HepG2 (cell line): Measurements from ENCODE around the gene RAB2B. TPM values are rescaled to one million over a fixed set of nuclear protein-coding genes. Genes with fewer than 3 reads are reported as not detected.
A peak's percentile ranks its signal among the peaks of the same experiment; 100 is the strongest.

Experiments used
- ATF7-NPFF ChIP-seq: sonication (generic); formaldehyde crosslinking; IDR thresholded peaks from 2 replicates; pipeline ENCODE4 v1.8.1; 2023; ENCODE audit warnings: mild to moderate bottlenecking, low read depth, missing genetic modification reagents, moderate library complexity
- FOXP1 ChIP-seq, 2 experiments: fragments of 450-650 bp in 1 of 2; IDR thresholded peaks; 2 replicates each; pipeline ENCODE4 v1.6.1; 2017 to 2018; ENCODE audit warnings: antibody characterized with exemption in 1 of 2
- GATA4 ChIP-seq: sonication (generic); IDR thresholded peaks from 2 replicates; pipeline ENCODE4 v1.6.1; 2016; ENCODE audit warnings: antibody characterized with exemption, low read depth, borderline replicate concordance
- HNRNPK ChIP-seq: fragments of 200-400 bp; formaldehyde crosslinking; IDR thresholded peaks from 2 replicates; pipeline ENCODE4 v1.6.1; 2018; ENCODE audit warnings: low read length, low read depth, moderate library complexity, mild to moderate bottlenecking; ENCODE audit not compliant: poor library complexity, severe bottlenecking
- KLF6 ChIP-seq: IDR thresholded peaks from 2 replicates; pipeline ENCODE4 v1.8.0; 2016; ENCODE audit warnings: missing biosample characterization, missing genetic modification reagents
- NFIB ChIP-seq: sonication (generic); formaldehyde crosslinking; IDR thresholded peaks from 2 replicates; pipeline ENCODE4 v1.9.0; 2021; ENCODE audit warnings: missing genetic modification reagents, mild to moderate bottlenecking, borderline replicate concordance
- NR2F2 ChIP-seq: IDR thresholded peaks from 2 replicates; pipeline ENCODE4 v1.6.1; 2012; ENCODE audit warnings: low read depth, inconsistent platforms, borderline replicate concordance
- PPARG ChIP-seq: conservative IDR thresholded peaks from 2 replicates; pipeline ENCODE4 v1.6.1; 2016; ENCODE audit warnings: missing biosample characterization, missing genetic modification reagents
- REPIN1 ChIP-seq: sonication (generic); formaldehyde crosslinking; IDR thresholded peaks from 2 replicates; pipeline ENCODE4 v1.8.0; 2022; ENCODE audit warnings: missing genetic modification reagents, low read depth, mild to moderate bottlenecking, borderline replicate concordance
- SP2 ChIP-seq: sonication (generic); formaldehyde crosslinking; IDR thresholded peaks from 2 replicates; pipeline ENCODE4 v1.5.1; 2020; ENCODE audit warnings: mild to moderate bottlenecking, missing genetic modification reagents
- ZFP36 ChIP-seq: fragments of 150-350 bp; IDR thresholded peaks from 2 replicates; pipeline ENCODE4 v1.6.1; 2018; ENCODE audit warnings: borderline replicate concordance, low read length, low read depth; ENCODE audit not compliant: partially characterized antibody
- ZKSCAN1 ChIP-seq: fragments of 150-350 bp; IDR thresholded peaks from 2 replicates; pipeline ENCODE4 v1.6.1; 2014; ENCODE audit warnings: low read length
- ZNF251 ChIP-seq: sonication (generic); formaldehyde crosslinking; IDR thresholded peaks from 2 replicates; pipeline ENCODE4 v1.9.0; 2021; ENCODE audit warnings: mild to moderate bottlenecking, missing genetic modification reagents
- ZNF333 ChIP-seq: sonication (generic); formaldehyde crosslinking; IDR thresholded peaks from 2 replicates; pipeline ENCODE4 v1.4.0; 2020; ENCODE audit warnings: mild to moderate bottlenecking, missing genetic modification reagents, borderline replicate concordance
- ZNF543 ChIP-seq: sonication (generic); formaldehyde crosslinking; IDR thresholded peaks from 2 replicates; pipeline ENCODE4 v1.4.0; 2020; ENCODE audit warnings: mild to moderate bottlenecking, missing genetic modification reagents
- polyA plus RNA-seq, 8 experiments: library from polyadenylated mRNA; depleted of rRNA in 3 of 8; stranded (reverse) in 7 of 8; unstranded in 1 of 8; fragments of >200 nt; fragmentation: Illumina TruSeq in 4 of 8; extraction: Trizol in 4 of 8; gene quantifications; 2 replicates each; pipeline versions ENCODE4 v1.2.1 to v1.2.3, GENCODE V29; 2011 to 2016; ENCODE audit warnings: low read depth in 4 of 8, missing spikeins in 1 of 8, mixed read lengths in 1 of 8; ENCODE audit not compliant: insufficient read depth in 1 of 8
- total RNA-seq, 5 experiments: library from RNA; depleted of rRNA; stranded (reverse); fragments of >200 nt; fragmentation: Illumina TruSeq; extraction: Trizol; gene quantifications; 2 replicates each; pipeline ENCODE4 v1.2.3, GENCODE V29; 2016; ENCODE audit warnings: low read depth in 1 of 5
- TF ChIP-seq, protein P1 (sequence below): sonication (generic); formaldehyde crosslinking; IDR thresholded peaks from 2 replicates; pipeline ENCODE4 v1.9.0; 2021; ENCODE audit warnings: missing genetic modification reagents, borderline replicate concordance
- TF ChIP-seq, protein P2 (sequence below): sonication (generic); formaldehyde crosslinking; IDR thresholded peaks from 2 replicates; pipeline ENCODE4 v1.4.0; 2020; ENCODE audit warnings: missing genetic modification reagents, borderline replicate concordance
- TF ChIP-seq, protein P3 (sequence below): sonication (generic); formaldehyde crosslinking; IDR thresholded peaks from 2 replicates; pipeline ENCODE4 v1.8.0; 2022; ENCODE audit warnings: mild to moderate bottlenecking, missing genetic modification reagents

Gene RAB2B
- total and polyA plus RNA-seq, 2 of the 13 experiments (the other 11 are each of a cell fraction or from before 2014, with no cell fraction given), result 36.0 to 60.6 TPM

DNA sequence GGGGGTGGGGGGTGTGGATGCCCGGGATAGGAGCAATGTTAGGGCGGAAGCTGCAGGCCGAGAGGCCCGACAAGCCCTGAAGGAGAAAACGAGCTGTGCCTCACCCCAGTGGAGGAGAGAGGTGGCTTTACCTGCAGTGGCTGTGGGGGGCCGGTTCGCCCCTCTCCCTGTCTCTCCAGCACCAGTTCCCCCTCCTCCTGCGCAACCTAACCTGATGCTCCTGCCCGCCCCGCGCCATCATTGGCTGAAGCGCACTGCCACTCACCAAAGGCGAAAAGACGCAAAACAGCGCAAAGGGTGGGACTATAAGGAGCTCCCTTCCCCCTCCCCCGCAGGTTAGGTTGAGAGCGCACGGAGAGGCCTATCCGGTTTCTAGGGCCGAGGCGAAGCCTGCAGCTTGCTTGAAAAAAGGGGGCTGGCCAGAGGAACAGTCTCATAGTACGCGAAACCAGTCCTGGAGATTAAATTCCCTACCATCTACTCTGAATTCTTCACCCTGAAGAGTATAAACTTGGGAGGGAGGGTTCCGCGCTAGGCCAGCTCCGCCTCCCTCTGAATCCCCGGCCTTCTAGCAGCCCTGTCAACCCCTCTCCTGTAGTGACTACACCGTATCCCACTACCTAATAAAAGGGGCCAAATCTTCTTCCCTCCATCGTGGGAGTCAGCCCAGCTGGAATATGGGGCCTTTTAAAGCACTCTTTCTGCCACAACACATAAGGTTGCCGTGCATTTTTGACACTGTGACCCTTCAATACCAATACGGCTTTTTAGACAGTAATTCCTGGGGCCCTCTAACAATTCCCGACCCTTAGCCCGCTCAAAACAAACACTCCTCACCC, 39.5 kb downstream of the RAB2B start (continued):
- TF ChIP-seq, protein P1, sequence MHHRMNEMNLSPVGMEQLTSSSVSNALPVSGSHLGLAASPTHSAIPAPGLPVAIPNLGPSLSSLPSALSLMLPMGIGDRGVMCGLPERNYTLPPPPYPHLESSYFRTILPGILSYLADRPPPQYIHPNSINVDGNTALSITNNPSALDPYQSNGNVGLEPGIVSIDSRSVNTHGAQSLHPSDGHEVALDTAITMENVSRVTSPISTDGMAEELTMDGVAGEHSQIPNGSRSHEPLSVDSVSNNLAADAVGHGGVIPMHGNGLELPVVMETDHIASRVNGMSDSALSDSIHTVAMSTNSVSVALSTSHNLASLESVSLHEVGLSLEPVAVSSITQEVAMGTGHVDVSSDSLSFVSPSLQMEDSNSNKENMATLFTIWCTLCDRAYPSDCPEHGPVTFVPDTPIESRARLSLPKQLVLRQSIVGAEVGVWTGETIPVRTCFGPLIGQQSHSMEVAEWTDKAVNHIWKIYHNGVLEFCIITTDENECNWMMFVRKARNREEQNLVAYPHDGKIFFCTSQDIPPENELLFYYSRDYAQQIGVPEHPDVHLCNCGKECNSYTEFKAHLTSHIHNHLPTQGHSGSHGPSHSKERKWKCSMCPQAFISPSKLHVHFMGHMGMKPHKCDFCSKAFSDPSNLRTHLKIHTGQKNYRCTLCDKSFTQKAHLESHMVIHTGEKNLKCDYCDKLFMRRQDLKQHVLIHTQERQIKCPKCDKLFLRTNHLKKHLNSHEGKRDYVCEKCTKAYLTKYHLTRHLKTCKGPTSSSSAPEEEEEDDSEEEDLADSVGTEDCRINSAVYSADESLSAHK, result no peak
- TF ChIP-seq ZNF333 (CRISPR knock-in tag) (peak; percentile 81; the same call in 1 of the 2 replicates), GATA4 (no peak), PPARG (CRISPR knock-in tag) (peak; percentile 45; the same call in 1 of the 2 replicates), ZNF543 (peak; percentile 41; the same call in 1 of the 2 replicates), NFIB (CRISPR knock-in tag) (no peak), SP2 (peak; percentile 100), FOXP1 (IDR thresholded peaks at IDR 0.05) (no peak), FOXP1 (CRISPR knock-in tag; IDR thresholded peaks at IDR 0.05) (peak; percentile 52; the same call in 1 of the 2 replicates), NR2F2 (peak; percentile 23; the same call in 1 of the 2 replicates), ATF7-NPFF (CRISPR knock-in tag) (peak; percentile 81; the same call in 1 of the 2 replicates), KLF6 (CRISPR knock-in tag) (peak; percentile 83; the same call in 1 of the 2 replicates), ZFP36 (no peak), REPIN1 (peak; percentile 87; the same call in 1 of the 2 replicates), ZNF251 (CRISPR knock-in tag) (no peak), ZKSCAN1 (0 out of 2 replicates have a peak, but pooled peaks have one; percentile 57), HNRNPK (peak; percentile 55)
- TF ChIP-seq, protein P2, sequence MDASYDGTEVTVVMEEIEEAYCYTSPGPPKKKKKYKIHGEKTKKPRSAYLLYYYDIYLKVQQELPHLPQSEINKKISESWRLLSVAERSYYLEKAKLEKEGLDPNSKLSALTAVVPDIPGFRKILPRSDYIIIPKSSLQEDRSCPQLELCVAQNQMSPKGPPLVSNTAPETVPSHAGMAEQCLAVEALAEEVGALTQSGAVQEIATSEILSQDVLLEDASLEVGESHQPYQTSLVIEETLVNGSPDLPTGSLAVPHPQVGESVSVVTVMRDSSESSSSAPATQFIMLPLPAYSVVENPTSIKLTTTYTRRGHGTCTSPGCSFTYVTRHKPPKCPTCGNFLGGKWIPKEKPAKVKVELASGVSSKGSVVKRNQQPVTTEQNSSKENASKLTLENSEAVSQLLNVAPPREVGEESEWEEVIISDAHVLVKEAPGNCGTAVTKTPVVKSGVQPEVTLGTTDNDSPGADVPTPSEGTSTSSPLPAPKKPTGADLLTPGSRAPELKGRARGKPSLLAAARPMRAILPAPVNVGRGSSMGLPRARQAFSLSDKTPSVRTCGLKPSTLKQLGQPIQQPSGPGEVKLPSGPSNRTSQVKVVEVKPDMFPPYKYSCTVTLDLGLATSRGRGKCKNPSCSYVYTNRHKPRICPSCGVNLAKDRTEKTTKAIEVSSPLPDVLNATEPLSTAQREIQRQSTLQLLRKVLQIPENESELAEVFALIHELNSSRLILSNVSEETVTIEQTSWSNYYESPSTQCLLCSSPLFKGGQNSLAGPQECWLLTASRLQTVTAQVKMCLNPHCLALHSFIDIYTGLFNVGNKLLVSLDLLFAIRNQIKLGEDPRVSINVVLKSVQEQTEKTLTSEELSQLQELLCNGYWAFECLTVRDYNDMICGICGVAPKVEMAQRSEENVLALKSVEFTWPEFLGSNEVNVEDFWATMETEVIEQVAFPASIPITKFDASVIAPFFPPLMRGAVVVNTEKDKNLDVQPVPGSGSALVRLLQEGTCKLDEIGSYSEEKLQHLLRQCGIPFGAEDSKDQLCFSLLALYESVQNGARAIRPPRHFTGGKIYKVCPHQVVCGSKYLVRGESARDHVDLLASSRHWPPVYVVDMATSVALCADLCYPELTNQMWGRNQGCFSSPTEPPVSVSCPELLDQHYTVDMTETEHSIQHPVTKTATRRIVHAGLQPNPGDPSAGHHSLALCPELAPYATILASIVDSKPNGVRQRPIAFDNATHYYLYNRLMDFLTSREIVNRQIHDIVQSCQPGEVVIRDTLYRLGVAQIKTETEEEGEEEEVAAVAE (CRISPR knock-in tag), result peak; percentile 94
- TF ChIP-seq, protein P3, sequence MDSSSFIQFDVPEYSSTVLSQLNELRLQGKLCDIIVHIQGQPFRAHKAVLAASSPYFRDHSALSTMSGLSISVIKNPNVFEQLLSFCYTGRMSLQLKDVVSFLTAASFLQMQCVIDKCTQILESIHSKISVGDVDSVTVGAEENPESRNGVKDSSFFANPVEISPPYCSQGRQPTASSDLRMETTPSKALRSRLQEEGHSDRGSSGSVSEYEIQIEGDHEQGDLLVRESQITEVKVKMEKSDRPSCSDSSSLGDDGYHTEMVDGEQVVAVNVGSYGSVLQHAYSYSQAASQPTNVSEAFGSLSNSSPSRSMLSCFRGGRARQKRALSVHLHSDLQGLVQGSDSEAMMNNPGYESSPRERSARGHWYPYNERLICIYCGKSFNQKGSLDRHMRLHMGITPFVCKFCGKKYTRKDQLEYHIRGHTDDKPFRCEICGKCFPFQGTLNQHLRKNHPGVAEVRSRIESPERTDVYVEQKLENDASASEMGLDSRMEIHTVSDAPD, result no peak
